Panc1 (cell line): Measurements from ENCODE around the gene HLA-DRA. TPM values are rescaled to one million over a fixed set of nuclear protein-coding genes. Genes with fewer than 3 reads are reported as not detected.

Experiments used
- ATAC-seq: fragments of 200-7000 bp; cut with Tn5 transposase; 2 replicates; pipeline ENCODE4 v1.9.1; 2020; ENCODE audit warnings: mild to moderate bottlenecking, moderate library complexity
- BruUV-seq: library from RNA; stranded (reverse); fragments of 400-500 nt; replicated peaks from 2 replicates; lab custom pipeline; 2021; lab: Mats Ljungman, UMichigan
- CTCF ChIA-PET: fragments of 300-600 bp; sonication (Branson Sonifier 250); formaldehyde crosslinking; loops from one replicate; lab custom pipeline; 2022; ENCODE audit warnings: antibody characterized with exemption; lab: Charles Lee
- POLR2A ChIA-PET: fragments of 300-600 bp; sonication (Branson Sonifier 250); formaldehyde crosslinking; loops from one replicate; lab custom pipeline; 2022; ENCODE audit warnings: antibody characterized with exemption; lab: Charles Lee
- DNase-seq: peaks from one replicate; pipeline ENCODE4 v3.0.0-alpha.2; 2010; ENCODE audit warnings: low read depth, low spot score
- H3K27ac ChIP-seq: 2 replicates; pipeline ENCODE4 v1.5.1; 2011; ENCODE audit warnings: mild to moderate bottlenecking, low read length, inconsistent platforms
- H3K27me3 ChIP-seq: fragments of 200-500 bp; sonication (Bioruptor generic); 2 replicates; pipeline ENCODE4 v1.6.0; 2014; ENCODE audit warnings: low read length, inconsistent platforms; ENCODE audit not compliant: control insufficient read depth, insufficient read depth
- H3K36me3 ChIP-seq: fragments of 200-500 bp; sonication (Bioruptor generic); 2 replicates; pipeline ENCODE4 v1.5.1; 2014; ENCODE audit warnings: inconsistent platforms, mild to moderate bottlenecking, low read length, moderate library complexity; ENCODE audit not compliant: control insufficient read depth, insufficient read depth
- H3K4me1 ChIP-seq: 2 replicates; pipeline ENCODE4 v1.5.1; 2011; ENCODE audit warnings: inconsistent platforms, mild to moderate bottlenecking, low read length, moderate library complexity; ENCODE audit not compliant: control insufficient read depth, insufficient read depth
- H3K4me3 ChIP-seq, 2 experiments: 2 replicates each; pipeline ENCODE4 v1.5.1; 2011 to 2012; ENCODE audit warnings: low read depth in 2 of 2, low read length in 2 of 2, mild to moderate bottlenecking in 2 of 2, inconsistent platforms in 1 of 2, moderate library complexity in 1 of 2
- H3K9me3 ChIP-seq: fragments of 200-500 bp; sonication (Bioruptor generic); 2 replicates; pipeline ENCODE4 v1.5.1; 2014; ENCODE audit warnings: low read depth, mild to moderate bottlenecking, inconsistent platforms, low read length, moderate library complexity; ENCODE audit not compliant: control insufficient read depth, insufficient read depth
- POLR2AphosphoS5 ChIP-seq: IDR thresholded peaks from 2 replicates; pipeline ENCODE4 v1.6.1; 2012; ENCODE audit warnings: mild to moderate bottlenecking, low read depth, low read length, moderate library complexity
- SIN3A ChIP-seq: IDR thresholded peaks from 2 replicates; pipeline ENCODE4 v1.6.1; 2012; ENCODE audit warnings: low read depth, mild to moderate bottlenecking, low read length, moderate library complexity, borderline replicate concordance; ENCODE audit not compliant: insufficient read depth
- TCF7L2 ChIP-seq: IDR thresholded peaks from 2 replicates; pipeline ENCODE4 v1.6.1; 2011; ENCODE audit warnings: mild to moderate bottlenecking, low read depth, low read length, inconsistent platforms
- in situ Hi-C: cut with HindIII; loops from 2 replicates; pipeline ENCODE4 v1.10.0; 2016; ENCODE audit warnings: low sequenced_read_pairs, low pct_unique_long_range_greater_than_20kb
- intact Hi-C: fragments of 100-400 bp; cut with micrococcal nuclease; formaldehyde crosslinking; loops from one replicate; pipeline ENCODE4 v1.10.0; 2022; ENCODE audit not compliant: unreplicated experiment
- total RNA-seq: library from RNA; stranded (reverse); gene quantifications from one replicate; pipeline ENCODE4 v1.2.1, GENCODE V29; 2021; ENCODE audit not compliant: unreplicated experiment
- TF ChIP-seq, protein P1 (sequence below): fragments of 450-650 bp; IDR thresholded peaks from 2 replicates; pipeline ENCODE4 v1.5.1; 2017; ENCODE audit warnings: mild to moderate bottlenecking
- TF ChIP-seq, protein P2 (sequence below), 2 experiments: IDR thresholded peaks; 2 replicates each; pipeline ENCODE4 v1.6.1; 2011 to 2012; ENCODE audit warnings: low read depth in 2 of 2, control low read depth in 1 of 2, low read length in 1 of 2, mild to moderate bottlenecking in 1 of 2, moderate library complexity in 1 of 2; ENCODE audit not compliant: insufficient read depth in 1 of 2

Gene HLA-DRA
- total RNA-seq, 1 experiment from 2014 or later: 1.7 TPM

DNA sequence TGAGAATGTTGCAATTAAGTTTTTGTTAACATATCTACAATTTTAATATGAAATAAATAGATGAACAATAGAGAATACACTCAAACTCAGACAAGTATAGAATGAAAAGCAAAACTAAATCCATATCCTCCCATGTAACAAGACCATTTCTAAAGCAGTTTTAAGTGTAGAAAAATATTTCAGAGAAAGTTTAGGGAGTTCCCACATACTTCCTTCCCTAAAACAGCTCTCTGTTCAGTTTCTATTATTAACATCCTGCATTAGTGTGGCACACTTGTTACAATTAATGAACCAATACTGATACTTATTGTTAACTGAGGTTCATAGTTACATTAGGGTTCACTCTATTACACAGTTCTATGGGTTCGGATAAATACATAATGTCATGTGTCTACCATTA lies 52.0 kb downstream of the HLA-DRA start:
- POLR2A ChIA-PET: no interaction called here
- BruUV-seq: no TSS peak
- Histone ChIP-seq H3K4me3 (no peak overlapping the region), H3K36me3 (no peaks in the 10 kb centered on the region), H3K4me1 (no peaks in the 10 kb centered on the region), H3K27ac (no peak overlapping the region), H3K9me3 (no peaks in the 10 kb centered on the region), H3K27me3 (no peaks in the 10 kb centered on the region)
- in situ Hi-C loops (no loop called here), intact Hi-C loops (no loop called here)
- ATAC-seq (no peak), DNase-seq (no peak)
- TF ChIP-seq TCF7L2: no peak
- no peak for TF ChIP-seq POLR2AphosphoS5
- TF ChIP-seq, protein P1, sequence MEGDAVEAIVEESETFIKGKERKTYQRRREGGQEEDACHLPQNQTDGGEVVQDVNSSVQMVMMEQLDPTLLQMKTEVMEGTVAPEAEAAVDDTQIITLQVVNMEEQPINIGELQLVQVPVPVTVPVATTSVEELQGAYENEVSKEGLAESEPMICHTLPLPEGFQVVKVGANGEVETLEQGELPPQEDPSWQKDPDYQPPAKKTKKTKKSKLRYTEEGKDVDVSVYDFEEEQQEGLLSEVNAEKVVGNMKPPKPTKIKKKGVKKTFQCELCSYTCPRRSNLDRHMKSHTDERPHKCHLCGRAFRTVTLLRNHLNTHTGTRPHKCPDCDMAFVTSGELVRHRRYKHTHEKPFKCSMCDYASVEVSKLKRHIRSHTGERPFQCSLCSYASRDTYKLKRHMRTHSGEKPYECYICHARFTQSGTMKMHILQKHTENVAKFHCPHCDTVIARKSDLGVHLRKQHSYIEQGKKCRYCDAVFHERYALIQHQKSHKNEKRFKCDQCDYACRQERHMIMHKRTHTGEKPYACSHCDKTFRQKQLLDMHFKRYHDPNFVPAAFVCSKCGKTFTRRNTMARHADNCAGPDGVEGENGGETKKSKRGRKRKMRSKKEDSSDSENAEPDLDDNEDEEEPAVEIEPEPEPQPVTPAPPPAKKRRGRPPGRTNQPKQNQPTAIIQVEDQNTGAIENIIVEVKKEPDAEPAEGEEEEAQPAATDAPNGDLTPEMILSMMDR: no peak
- TF ChIP-seq, protein P2, sequence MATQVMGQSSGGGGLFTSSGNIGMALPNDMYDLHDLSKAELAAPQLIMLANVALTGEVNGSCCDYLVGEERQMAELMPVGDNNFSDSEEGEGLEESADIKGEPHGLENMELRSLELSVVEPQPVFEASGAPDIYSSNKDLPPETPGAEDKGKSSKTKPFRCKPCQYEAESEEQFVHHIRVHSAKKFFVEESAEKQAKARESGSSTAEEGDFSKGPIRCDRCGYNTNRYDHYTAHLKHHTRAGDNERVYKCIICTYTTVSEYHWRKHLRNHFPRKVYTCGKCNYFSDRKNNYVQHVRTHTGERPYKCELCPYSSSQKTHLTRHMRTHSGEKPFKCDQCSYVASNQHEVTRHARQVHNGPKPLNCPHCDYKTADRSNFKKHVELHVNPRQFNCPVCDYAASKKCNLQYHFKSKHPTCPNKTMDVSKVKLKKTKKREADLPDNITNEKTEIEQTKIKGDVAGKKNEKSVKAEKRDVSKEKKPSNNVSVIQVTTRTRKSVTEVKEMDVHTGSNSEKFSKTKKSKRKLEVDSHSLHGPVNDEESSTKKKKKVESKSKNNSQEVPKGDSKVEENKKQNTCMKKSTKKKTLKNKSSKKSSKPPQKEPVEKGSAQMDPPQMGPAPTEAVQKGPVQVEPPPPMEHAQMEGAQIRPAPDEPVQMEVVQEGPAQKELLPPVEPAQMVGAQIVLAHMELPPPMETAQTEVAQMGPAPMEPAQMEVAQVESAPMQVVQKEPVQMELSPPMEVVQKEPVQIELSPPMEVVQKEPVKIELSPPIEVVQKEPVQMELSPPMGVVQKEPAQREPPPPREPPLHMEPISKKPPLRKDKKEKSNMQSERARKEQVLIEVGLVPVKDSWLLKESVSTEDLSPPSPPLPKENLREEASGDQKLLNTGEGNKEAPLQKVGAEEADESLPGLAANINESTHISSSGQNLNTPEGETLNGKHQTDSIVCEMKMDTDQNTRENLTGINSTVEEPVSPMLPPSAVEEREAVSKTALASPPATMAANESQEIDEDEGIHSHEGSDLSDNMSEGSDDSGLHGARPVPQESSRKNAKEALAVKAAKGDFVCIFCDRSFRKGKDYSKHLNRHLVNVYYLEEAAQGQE (IDR thresholded peaks at IDR 0.05; ENCODE audit: insufficient read depth in 1 of 2, low read depth in 2 of 2, low read length in 1 of 2): no peak
- no peak for TF ChIP-seq SIN3A
- CTCF ChIA-PET: no interaction called here

DNA sequence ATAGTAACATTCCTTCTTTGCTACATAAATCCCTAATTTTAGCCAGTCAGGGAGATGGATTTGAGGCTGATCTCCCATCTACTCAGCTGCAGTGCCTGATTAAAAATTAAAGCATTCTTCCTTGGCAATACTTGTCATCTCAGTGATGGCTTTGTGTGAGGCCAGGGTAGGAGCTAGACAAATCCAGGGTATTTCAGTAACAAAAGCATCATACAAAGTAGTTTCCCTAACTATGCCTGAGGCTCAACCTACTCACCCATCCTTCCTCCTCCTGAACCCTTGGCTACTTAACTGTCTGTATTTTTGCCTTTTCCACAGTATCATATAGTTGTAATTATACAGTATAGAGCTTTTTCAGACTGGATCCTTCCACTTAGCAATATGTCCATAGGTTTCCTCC lies 52.7 kb downstream of the HLA-DRA start:
- no peak overlapping the region for H3K27ac ChIP-seq
- H3K4me3 ChIP-seq: no peak overlapping the region
- H3K9me3 ChIP-seq: no peaks in the 10 kb centered on the region
- intact Hi-C loops (no loop called here), in situ Hi-C loops (no loop called here)
- no peaks in the 10 kb centered on the region for H3K27me3 ChIP-seq
- ATAC-seq: no peak
- H3K4me1 ChIP-seq: no peaks in the 10 kb centered on the region
- H3K36me3 ChIP-seq: no peaks in the 10 kb centered on the region
- ChIA-PET POLR2A (no interaction called here), CTCF (no interaction called here)
- BruUV-seq: no TSS peak
- TF ChIP-seq SIN3A (no peak), TCF7L2 (no peak), POLR2AphosphoS5 (no peak)
- TF ChIP-seq, protein P2 (IDR thresholded peaks at IDR 0.05; ENCODE audit: insufficient read depth in 1 of 2, low read depth in 2 of 2, low read length in 1 of 2): no peak
- TF ChIP-seq, protein P1: no peak
- DNase-seq: no peak

Other genes starting within 250 kb of the HLA-DRA start
- gene PBX2, start 249.7 kb upstream of the HLA-DRA start, total RNA-seq: 76.2 TPM
- 2.0 TPM for gene GPSM3, start 247.2 kb upstream of the HLA-DRA start, total RNA-seq
- gene NOTCH4, start 215.8 kb upstream of the HLA-DRA start, total RNA-seq: 2.0 TPM
- gene TSBP1, start 68.0 kb upstream of the HLA-DRA start, total RNA-seq: not detected
- gene BTNL2, start 32.7 kb upstream of the HLA-DRA start, total RNA-seq: not detected
- not detected for gene HLA-DRB5, start 90.4 kb downstream of the HLA-DRA start, total RNA-seq
- 1.1 TPM for gene HLA-DRB1, start 150.0 kb downstream of the HLA-DRA start, total RNA-seq
- 0.39 TPM for gene HLA-DQA1, start 197.5 kb downstream of the HLA-DRA start, total RNA-seq
- gene HLA-DQB1, start 226.8 kb downstream of the HLA-DRA start, total RNA-seq: 0.51 TPM